H1 (cell line): Measurements from ENCODE around the gene FUNDC2.
A peak's percentile ranks its signal among the peaks of the same experiment; 100 is the strongest.

ENCODE experiments used
- POLR2A ChIP-seq, 2 experiments: IDR thresholded peaks; 1 replicate in 1 of 2; 2 replicates in 1 of 2; pipeline ENCODE4 v1.6.1; 2011; ENCODE audit warnings: low read depth in 2 of 2, low read length in 2 of 2, mild to moderate bottlenecking in 2 of 2; ENCODE audit errors: control extremely low read depth in 1 of 2
- RBBP5 ChIP-seq: IDR thresholded peaks from 2 replicates; pipeline ENCODE4 v1.7.1; 2012; ENCODE audit warnings: low read depth, mild to moderate bottlenecking, inconsistent platforms, low read length, moderate library complexity, borderline replicate concordance
- TAF1 ChIP-seq: IDR thresholded peaks from 2 replicates; pipeline ENCODE4 v1.6.1; 2011; ENCODE audit warnings: mild to moderate bottlenecking, low read depth, low read length
- TF ChIP-seq, protein P1 (sequence below), 3 experiments: IDR thresholded peaks; 1 replicate in 2 of 3; 2 replicates in 1 of 3; pipeline versions ENCODE4 v1.5.1 to v1.6.1; 2011; ENCODE audit warnings: low read length in 3 of 3, mild to moderate bottlenecking in 3 of 3, inconsistent platforms in 2 of 3, low read depth in 1 of 3, moderate library complexity in 1 of 3; ENCODE audit not compliant: insufficient read depth in 1 of 3; ENCODE audit errors: control extremely low read depth in 1 of 3

DNA sequence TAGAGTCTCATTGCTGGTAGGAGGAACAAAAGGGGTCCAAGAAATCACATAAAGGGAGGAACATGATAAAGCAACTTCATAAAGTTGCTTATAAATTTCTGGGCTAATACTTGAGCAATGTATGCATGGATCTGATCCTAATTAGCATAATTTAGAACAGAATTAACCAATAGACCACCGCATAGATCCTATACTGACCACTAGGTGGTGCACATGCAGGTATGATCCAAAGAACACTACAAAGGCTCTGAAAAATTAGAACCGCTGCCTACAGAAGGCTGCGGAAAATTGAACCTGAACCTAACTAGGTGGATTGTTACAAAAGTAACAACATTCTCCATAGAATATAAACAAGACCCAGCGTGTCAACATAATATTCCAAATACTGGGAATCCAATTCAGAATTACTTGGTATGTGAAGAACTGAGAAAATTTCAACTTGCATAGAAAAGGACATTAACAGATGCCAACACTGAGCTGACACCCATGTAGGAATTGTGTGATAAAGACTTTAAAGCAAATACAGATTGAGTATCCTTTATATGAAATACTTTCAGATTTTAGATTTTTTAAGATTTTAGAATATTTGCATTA is 67.9 kb downstream of the FUNDC2 start:
- TF ChIP-seq TAF1 (no peak), POLR2A (IDR thresholded peaks at IDR 0.05; ENCODE audit: control extremely low read depth in 1 of 2, low read depth in 2 of 2, low read length in 2 of 2) (no peak), RBBP5 (no peak)
- TF ChIP-seq, protein P1, sequence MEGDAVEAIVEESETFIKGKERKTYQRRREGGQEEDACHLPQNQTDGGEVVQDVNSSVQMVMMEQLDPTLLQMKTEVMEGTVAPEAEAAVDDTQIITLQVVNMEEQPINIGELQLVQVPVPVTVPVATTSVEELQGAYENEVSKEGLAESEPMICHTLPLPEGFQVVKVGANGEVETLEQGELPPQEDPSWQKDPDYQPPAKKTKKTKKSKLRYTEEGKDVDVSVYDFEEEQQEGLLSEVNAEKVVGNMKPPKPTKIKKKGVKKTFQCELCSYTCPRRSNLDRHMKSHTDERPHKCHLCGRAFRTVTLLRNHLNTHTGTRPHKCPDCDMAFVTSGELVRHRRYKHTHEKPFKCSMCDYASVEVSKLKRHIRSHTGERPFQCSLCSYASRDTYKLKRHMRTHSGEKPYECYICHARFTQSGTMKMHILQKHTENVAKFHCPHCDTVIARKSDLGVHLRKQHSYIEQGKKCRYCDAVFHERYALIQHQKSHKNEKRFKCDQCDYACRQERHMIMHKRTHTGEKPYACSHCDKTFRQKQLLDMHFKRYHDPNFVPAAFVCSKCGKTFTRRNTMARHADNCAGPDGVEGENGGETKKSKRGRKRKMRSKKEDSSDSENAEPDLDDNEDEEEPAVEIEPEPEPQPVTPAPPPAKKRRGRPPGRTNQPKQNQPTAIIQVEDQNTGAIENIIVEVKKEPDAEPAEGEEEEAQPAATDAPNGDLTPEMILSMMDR (IDR thresholded peaks at IDR 0.05; ENCODE audit: control extremely low read depth in 1 of 3, insufficient read depth in 1 of 3, low read depth in 1 of 3, low read length in 3 of 3), result peak in 2 of 3 experiments; percentile 32 to 57; a peak in 3 of 4 replicates
